Ishikawa (cell line): ENCODE results near the gene PPM1B.

Experiments
- CEBPB ChIP-seq: IDR thresholded peaks from 2 replicates; pipeline ENCODE4 v1.6.1; 2012
- CREB1 ChIP-seq: IDR thresholded peaks from 2 replicates; pipeline ENCODE4 v1.6.1; 2012; ENCODE audit warnings: low read depth
- EGR1 ChIP-seq: IDR thresholded peaks from 2 replicates; pipeline ENCODE4 v1.6.1; 2012
- EP300 ChIP-seq: IDR thresholded peaks from 2 replicates; pipeline ENCODE4 v1.6.1; 2012; ENCODE audit warnings: borderline replicate concordance
- FOXM1 ChIP-seq: IDR thresholded peaks from 2 replicates; pipeline ENCODE4 v1.6.1; 2012; ENCODE audit warnings: low read depth, borderline replicate concordance
- MAX ChIP-seq: IDR thresholded peaks from 2 replicates; pipeline ENCODE4 v1.6.1; 2012
- NFIC ChIP-seq: IDR thresholded peaks from 2 replicates; pipeline ENCODE4 v1.6.1; 2012
- RAD21 ChIP-seq: IDR thresholded peaks from 2 replicates; pipeline ENCODE4 v1.6.1; 2012; ENCODE audit warnings: low read depth
- REST ChIP-seq: IDR thresholded peaks from 2 replicates; pipeline ENCODE4 v1.6.1; 2012; ENCODE audit warnings: low read depth, mild to moderate bottlenecking
- TAF1 ChIP-seq: IDR thresholded peaks from 2 replicates; pipeline ENCODE4 v1.6.1; 2012; ENCODE audit warnings: low read depth, mild to moderate bottlenecking
- TCF12 ChIP-seq: IDR thresholded peaks from 2 replicates; pipeline ENCODE4 v1.6.1; 2012; ENCODE audit warnings: low read depth
- TEAD4 ChIP-seq: IDR thresholded peaks from 2 replicates; pipeline ENCODE4 v1.6.1; 2012
- USF1 ChIP-seq: IDR thresholded peaks from 2 replicates; pipeline ENCODE4 v1.6.1; 2012
- YY1 ChIP-seq: IDR thresholded peaks from 2 replicates; pipeline ENCODE4 v1.6.1; 2012; ENCODE audit warnings: low read depth
- ZBTB7A ChIP-seq: IDR thresholded peaks from 2 replicates; pipeline ENCODE4 v1.6.1; 2012; ENCODE audit warnings: low read depth

The PPM1B gene

GRCh38 chr2:44237221-44237620 lies 68.5 kb downstream of the PPM1B start:
- TF ChIP-seq EGR1 (no peak), CREB1 (no peak), YY1 (no peak), MAX (no peak), EP300 (no peak), USF1 (no peak), CEBPB (no peak), ZBTB7A (no peak), NFIC (no peak), REST (no peak), RAD21 (no peak), FOXM1 (no peak), TAF1 (no peak), TEAD4 (no peak)

GRCh38 chr2:44242904-44243303 lies 74.2 kb downstream of the PPM1B start:
- TF ChIP-seq USF1 (no peak), RAD21 (no peak), TEAD4 (no peak), FOXM1 (no peak), CREB1 (no peak), REST (no peak), YY1 (no peak), MAX (no peak), EGR1 (no peak)

GRCh38 chr2:44244135-44244871 lies 75.6 kb downstream of the PPM1B start:
- TF ChIP-seq RAD21 (peak; percentile 66), ZBTB7A (no peak), NFIC (peak; percentile 40), MAX (peak; percentile 54; the same call in 1 of the 2 replicates)

GRCh38 chr2:44245083-44245861 lies 76.6 kb downstream of the PPM1B start:
- TF ChIP-seq TAF1, result no peak
- peak; percentile 31; the same call in 1 of the 2 replicates for TF ChIP-seq CEBPB

GRCh38 chr2:44246436-44246835 lies 77.8 kb downstream of the PPM1B start:
- TF ChIP-seq YY1, result no peak

- TF ChIP-seq RAD21, result no peak
- no peak for TF ChIP-seq CEBPB
- no peak for TF ChIP-seq EP300
- TF ChIP-seq YY1, result no peak
- TF ChIP-seq TCF12, result no peak
- TF ChIP-seq TEAD4, result no peak
- no peak for TF ChIP-seq ZBTB7A
- no peak for TF ChIP-seq REST
- TF ChIP-seq NFIC, result no peak
- TF ChIP-seq FOXM1, result no peak
- no peak for TF ChIP-seq USF1
- no peak for TF ChIP-seq EGR1
These were observed 78.2 kb downstream of the PPM1B start for GRCh38 chr2:44246840-44247369.
